Stimulated activated CD4-positive, alpha-beta T cell treated with anti-CD3 and anti-CD28 coated beads, Interleukin-15, amount 100 ng/mL, for 24 hours (primary cell): ENCODE results near the gene SLC24A5.

Source experiments
- DNase-seq: peaks from one replicate; pipeline ENCODE4 v3.0.0-alpha.2; 2020

SLC24A5 gene

GRCh38 chr15:48191574-48192225, 70.9 kb downstream of the SLC24A5 start, which contains the start of gene CTXN2:
Gene CTXN2 (plus strand): TSS chr15:48191665. CDS start chr15:48201301, 9,636 bp downstream.
- no peak for DNase-seq
